B cell (primary cell): ENCODE measurements around the gene GDA.

Experiments
- CTCF ChIP-seq: fragments of 200-600 bp; IDR thresholded peaks from one replicate; pipeline ENCODE4 v1.8.0; 2022; ENCODE audit warnings: antibody characterized with exemption, mild to moderate bottlenecking
- EZH2 ChIP-seq: IDR thresholded peaks from 2 replicates; pipeline ENCODE4 v1.6.1; 2012; ENCODE audit warnings: borderline replicate concordance, low read depth, mild to moderate bottlenecking, moderate library complexity, low read length; ENCODE audit not compliant: insufficient read depth, poor library complexity, severe bottlenecking

- TF ChIP-seq CTCF (no peak), EZH2 (no peak)
Observed at GRCh38 chr9:72151104-72151503, 1.9 kb downstream of the GDA start.
